ENCODE measurements around the gene MLLT1. TPM values are rescaled to one million over a fixed set of nuclear protein-coding genes. Genes with fewer than 3 reads are reported as not detected.
A peak's percentile ranks its signal among the peaks of the same experiment; 100 is the strongest.

Gene MLLT1
- total RNA-seq, 1 experiment from 2014 or later = 54.9 TPM

DNA sequence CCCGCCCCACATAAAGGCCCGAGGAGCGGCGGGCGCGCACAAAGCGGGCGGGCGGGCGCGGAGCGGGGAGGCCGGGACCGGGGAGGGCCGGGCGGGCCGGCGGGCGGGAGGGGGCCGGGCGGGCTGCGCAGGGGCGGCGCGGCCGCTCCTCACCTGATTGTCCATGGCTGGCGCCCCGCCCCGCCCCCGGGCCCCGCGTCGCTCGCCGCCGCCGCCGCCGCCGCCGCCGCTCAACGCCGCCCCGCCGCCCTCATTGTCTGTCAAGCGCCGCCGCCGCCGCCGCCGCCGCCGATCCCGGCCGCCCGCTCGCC lies 200 bp downstream of the MLLT1 start:
- no peak overlapping the region for H3K56ac ChIP-seq (ENCODE audit: insufficient read length, low read depth, low read length)
- Mint-ChIP-seq H3K36me3 (ENCODE audit: insufficient read depth in 1 of 3, low read depth in 3 of 3) (peaks cover 3 to 19% (median 9%) of the 10 kb centered on the region in 3 experiments; a peak in 6 of 7 replicates), H3K4me3 (peak overlapping the region; percentile 66 to 91; a peak in 3 of 5 replicates), H3K27me3 (ENCODE audit: low read depth) (peaks cover 24% of the 10 kb centered on the region), H3K9me3 (peaks cover 12 to 15% of the 10 kb centered on the region in 2 experiments; a peak in 3 of 5 replicates), H3K27ac (no peak overlapping the region), H3K4me1 (peaks cover 33 to 43% of the 10 kb centered on the region in 2 experiments)
- peaks cover 40% of the 10 kb centered on the region; the same call in 1 of the 2 replicates for H3K79me2 ChIP-seq (ENCODE audit: insufficient read depth, low read length)
- TF ChIP-seq, protein P1, sequence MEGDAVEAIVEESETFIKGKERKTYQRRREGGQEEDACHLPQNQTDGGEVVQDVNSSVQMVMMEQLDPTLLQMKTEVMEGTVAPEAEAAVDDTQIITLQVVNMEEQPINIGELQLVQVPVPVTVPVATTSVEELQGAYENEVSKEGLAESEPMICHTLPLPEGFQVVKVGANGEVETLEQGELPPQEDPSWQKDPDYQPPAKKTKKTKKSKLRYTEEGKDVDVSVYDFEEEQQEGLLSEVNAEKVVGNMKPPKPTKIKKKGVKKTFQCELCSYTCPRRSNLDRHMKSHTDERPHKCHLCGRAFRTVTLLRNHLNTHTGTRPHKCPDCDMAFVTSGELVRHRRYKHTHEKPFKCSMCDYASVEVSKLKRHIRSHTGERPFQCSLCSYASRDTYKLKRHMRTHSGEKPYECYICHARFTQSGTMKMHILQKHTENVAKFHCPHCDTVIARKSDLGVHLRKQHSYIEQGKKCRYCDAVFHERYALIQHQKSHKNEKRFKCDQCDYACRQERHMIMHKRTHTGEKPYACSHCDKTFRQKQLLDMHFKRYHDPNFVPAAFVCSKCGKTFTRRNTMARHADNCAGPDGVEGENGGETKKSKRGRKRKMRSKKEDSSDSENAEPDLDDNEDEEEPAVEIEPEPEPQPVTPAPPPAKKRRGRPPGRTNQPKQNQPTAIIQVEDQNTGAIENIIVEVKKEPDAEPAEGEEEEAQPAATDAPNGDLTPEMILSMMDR (conservative IDR thresholded peaks at IDR 0.05) = no peak
- H3K27ac ChIP-seq (ENCODE audit: insufficient read length, low read depth, low read length) = no peak overlapping the region
- H3K18ac ChIP-seq (ENCODE audit: insufficient read length, low read depth, low read length) = no peak overlapping the region
- no peak for DNase-seq
- peaks cover 20% of the 10 kb centered on the region for H3K79me1 ChIP-seq (ENCODE audit: insufficient read depth, low read depth, low read length, poor library complexity, severe bottlenecking)
- no peak overlapping the region for H2AK5ac ChIP-seq (ENCODE audit: insufficient read length, low read length)
- H2BK15ac ChIP-seq (ENCODE audit: low read depth, low read length) = no peak overlapping the region
- no peak overlapping the region for H2BK20ac ChIP-seq (ENCODE audit: low read depth, low read length, poor library complexity, severe bottlenecking)
- no peaks in the 10 kb centered on the region for H3K27me3 ChIP-seq (ENCODE audit: insufficient read depth, low read length)
- H2AFZ ChIP-seq (ENCODE audit: low read length) = no peak overlapping the region
- no peak overlapping the region for H3K14ac ChIP-seq (ENCODE audit: insufficient read depth, low read length)
- no peak overlapping the region for H2BK120ac ChIP-seq (ENCODE audit: low read depth, low read length, poor library complexity, severe bottlenecking)
- H4K5ac ChIP-seq (ENCODE audit: insufficient read length, low read depth, low read length) = no peak overlapping the region
- H4K20me1 ChIP-seq (ENCODE audit: control insufficient read depth, insufficient read depth, insufficient read length) = no peaks in the 10 kb centered on the region
- no peaks in the 10 kb centered on the region for H3K9me3 ChIP-seq (ENCODE audit: control insufficient read depth, low read depth, low read length)
- peaks cover 7% of the 10 kb centered on the region for H3K23me2 ChIP-seq (ENCODE audit: insufficient read length, low read depth, low read length, poor library complexity, severe bottlenecking)
- no peak overlapping the region for H3K9ac ChIP-seq (ENCODE audit: extremely low read depth, insufficient read length, low read length)
- H2BK12ac ChIP-seq (ENCODE audit: insufficient read length, low read depth, low read length) = no peak overlapping the region
- peak overlapping the region; percentile 92 for H3K4me2 ChIP-seq (ENCODE audit: insufficient read depth, insufficient read length, low read length)
- no peak overlapping the region for H3K23ac ChIP-seq (ENCODE audit: insufficient read length, low read depth, low read length)
- no peak overlapping the region for H4K91ac ChIP-seq (ENCODE audit: insufficient read length, low read depth, low read length)
- no peak overlapping the region for H2BK5ac ChIP-seq (ENCODE audit: insufficient read length, low read length)
- no peak overlapping the region for H4K8ac ChIP-seq (replicated peaks; ENCODE audit: insufficient read length, low read depth, low read length)
- no CpG with 5 or more reads among the region's 59 CpGs for WGBS (ENCODE audit: extremely low coverage, insufficient read length, low lambda C conversion rate)
- H3T11ph ChIP-seq (ENCODE audit: low read length) = no peak overlapping the region
- no peak overlapping the region for H3K4ac ChIP-seq (ENCODE audit: low read depth, low read length)
- H3K4me1 ChIP-seq (ENCODE audit: insufficient read depth, low read length) = peaks cover 7% of the 10 kb centered on the region; the same call in 1 of the 2 replicates
